ENCODE measurements around the gene BEND6. TPM values are rescaled to one million over a fixed set of nuclear protein-coding genes. Genes with fewer than 3 reads are reported as not detected.
"Not testable (repeated sequence)": the region's sequence is repeated elsewhere in the genome, so short reads cannot be mapped to it uniquely, and the experiment has no call there.

BEND6 gene
- polyA plus RNA-seq, 1 donor from 2014 or later: 8.6 TPM

DNA sequence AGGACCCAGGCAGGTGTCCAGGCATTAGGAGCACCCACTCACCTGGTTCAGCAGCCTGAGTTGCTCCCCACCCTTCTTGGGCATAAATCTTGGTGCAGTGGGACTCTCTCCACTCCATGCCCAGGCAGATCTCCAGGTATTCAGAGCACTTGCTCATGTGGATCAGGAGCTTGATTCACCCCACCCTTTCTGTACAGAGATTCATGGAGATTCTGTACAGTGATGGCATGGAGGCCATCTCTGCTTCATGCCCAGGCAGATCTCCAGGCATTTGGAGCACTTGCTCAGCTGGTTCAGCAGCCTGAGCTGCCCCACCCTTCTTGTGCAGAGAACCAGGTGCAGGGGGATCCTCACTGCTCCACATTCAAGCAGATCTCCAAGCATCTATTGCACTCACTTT is 44.1 kb downstream of the BEND6 start:
- H2AFZ ChIP-seq (ENCODE audit: low read depth, low read length): no peak overlapping the region
- no peaks in the 10 kb centered on the region for H3K36me3 ChIP-seq (ENCODE audit: insufficient read depth, low read length)
- H4K20me1 ChIP-seq (ENCODE audit: insufficient read depth): no peaks in the 10 kb centered on the region
- no peaks in the 10 kb centered on the region for H3K9me3 ChIP-seq (ENCODE audit: low read length)
- no peaks in the 10 kb centered on the region for H3F3A ChIP-seq (ENCODE audit: insufficient read depth, low read length, poor library complexity, severe bottlenecking)
- H3K4me2 ChIP-seq (ENCODE audit: low read length): no peak overlapping the region
- no peak overlapping the region for H3K9ac ChIP-seq (ENCODE audit: low read length)
- TF ChIP-seq, protein P1, sequence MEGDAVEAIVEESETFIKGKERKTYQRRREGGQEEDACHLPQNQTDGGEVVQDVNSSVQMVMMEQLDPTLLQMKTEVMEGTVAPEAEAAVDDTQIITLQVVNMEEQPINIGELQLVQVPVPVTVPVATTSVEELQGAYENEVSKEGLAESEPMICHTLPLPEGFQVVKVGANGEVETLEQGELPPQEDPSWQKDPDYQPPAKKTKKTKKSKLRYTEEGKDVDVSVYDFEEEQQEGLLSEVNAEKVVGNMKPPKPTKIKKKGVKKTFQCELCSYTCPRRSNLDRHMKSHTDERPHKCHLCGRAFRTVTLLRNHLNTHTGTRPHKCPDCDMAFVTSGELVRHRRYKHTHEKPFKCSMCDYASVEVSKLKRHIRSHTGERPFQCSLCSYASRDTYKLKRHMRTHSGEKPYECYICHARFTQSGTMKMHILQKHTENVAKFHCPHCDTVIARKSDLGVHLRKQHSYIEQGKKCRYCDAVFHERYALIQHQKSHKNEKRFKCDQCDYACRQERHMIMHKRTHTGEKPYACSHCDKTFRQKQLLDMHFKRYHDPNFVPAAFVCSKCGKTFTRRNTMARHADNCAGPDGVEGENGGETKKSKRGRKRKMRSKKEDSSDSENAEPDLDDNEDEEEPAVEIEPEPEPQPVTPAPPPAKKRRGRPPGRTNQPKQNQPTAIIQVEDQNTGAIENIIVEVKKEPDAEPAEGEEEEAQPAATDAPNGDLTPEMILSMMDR (IDR thresholded peaks at IDR 0.05; ENCODE audit: poor library complexity, severe bottlenecking): no peak
- TF ChIP-seq POLR2AphosphoS5 (IDR thresholded peaks at IDR 0.05) (no peak), MXI1 (conservative IDR thresholded peaks at IDR 0.05; ENCODE audit: poor library complexity, severe bottlenecking) (no peak), TAF1 (IDR thresholded peaks at IDR 0.05; ENCODE audit: low read depth) (no peak), EZH2 (IDR thresholded peaks at IDR 0.05; ENCODE audit: borderline replicate concordance, insufficient read depth, low read length, poor library complexity, severe bottlenecking) (no peak), EP300 (conservative IDR thresholded peaks at IDR 0.05; ENCODE audit: poor library complexity, severe bottlenecking) (no peak), SMC3 (conservative IDR thresholded peaks at IDR 0.05; ENCODE audit: poor library complexity) (no peak), RAD21 (conservative IDR thresholded peaks at IDR 0.05) (no peak)
- TF ChIP-seq, protein P2, sequence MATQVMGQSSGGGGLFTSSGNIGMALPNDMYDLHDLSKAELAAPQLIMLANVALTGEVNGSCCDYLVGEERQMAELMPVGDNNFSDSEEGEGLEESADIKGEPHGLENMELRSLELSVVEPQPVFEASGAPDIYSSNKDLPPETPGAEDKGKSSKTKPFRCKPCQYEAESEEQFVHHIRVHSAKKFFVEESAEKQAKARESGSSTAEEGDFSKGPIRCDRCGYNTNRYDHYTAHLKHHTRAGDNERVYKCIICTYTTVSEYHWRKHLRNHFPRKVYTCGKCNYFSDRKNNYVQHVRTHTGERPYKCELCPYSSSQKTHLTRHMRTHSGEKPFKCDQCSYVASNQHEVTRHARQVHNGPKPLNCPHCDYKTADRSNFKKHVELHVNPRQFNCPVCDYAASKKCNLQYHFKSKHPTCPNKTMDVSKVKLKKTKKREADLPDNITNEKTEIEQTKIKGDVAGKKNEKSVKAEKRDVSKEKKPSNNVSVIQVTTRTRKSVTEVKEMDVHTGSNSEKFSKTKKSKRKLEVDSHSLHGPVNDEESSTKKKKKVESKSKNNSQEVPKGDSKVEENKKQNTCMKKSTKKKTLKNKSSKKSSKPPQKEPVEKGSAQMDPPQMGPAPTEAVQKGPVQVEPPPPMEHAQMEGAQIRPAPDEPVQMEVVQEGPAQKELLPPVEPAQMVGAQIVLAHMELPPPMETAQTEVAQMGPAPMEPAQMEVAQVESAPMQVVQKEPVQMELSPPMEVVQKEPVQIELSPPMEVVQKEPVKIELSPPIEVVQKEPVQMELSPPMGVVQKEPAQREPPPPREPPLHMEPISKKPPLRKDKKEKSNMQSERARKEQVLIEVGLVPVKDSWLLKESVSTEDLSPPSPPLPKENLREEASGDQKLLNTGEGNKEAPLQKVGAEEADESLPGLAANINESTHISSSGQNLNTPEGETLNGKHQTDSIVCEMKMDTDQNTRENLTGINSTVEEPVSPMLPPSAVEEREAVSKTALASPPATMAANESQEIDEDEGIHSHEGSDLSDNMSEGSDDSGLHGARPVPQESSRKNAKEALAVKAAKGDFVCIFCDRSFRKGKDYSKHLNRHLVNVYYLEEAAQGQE (IDR thresholded peaks at IDR 0.05; ENCODE audit: borderline replicate concordance): no peak
- no peaks in the 10 kb centered on the region for H3K27me3 ChIP-seq (ENCODE audit: insufficient read depth, low read depth, low read length)
- H3K27ac ChIP-seq (ENCODE audit: low read length): no peak overlapping the region
- no peaks in the 10 kb centered on the region for H3K79me2 ChIP-seq (replicated peaks; ENCODE audit: insufficient read depth, low read length)
- H3K9me2 ChIP-seq (ENCODE audit: insufficient read depth, low read length): no peaks in the 10 kb centered on the region
- no peak overlapping the region for H3K4me3 ChIP-seq (ENCODE audit: low read length)

DNA sequence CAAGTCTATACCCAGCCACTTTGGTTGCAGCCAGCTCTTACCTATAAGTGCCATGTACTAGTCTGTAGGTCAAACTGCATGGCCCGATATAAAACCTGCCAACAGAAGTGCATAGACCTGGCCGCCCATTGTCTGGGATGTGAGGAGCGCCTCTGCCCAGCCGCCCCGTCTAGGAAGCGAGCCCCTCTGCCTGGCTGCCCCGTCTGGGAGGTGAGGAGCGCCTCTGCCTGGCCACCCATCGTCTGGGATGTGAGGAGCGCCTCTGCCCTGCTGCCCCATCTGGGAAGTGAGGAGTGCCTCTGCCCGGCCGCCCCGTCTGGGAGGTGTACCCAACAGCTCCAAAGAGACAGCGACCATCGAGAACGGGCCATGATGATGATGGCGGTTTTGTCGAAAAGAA is 44.8 kb downstream of the BEND6 start:
- H3F3A ChIP-seq (ENCODE audit: insufficient read depth, low read length, poor library complexity, severe bottlenecking); H3K9ac ChIP-seq (ENCODE audit: low read length); H3K9me2 ChIP-seq (ENCODE audit: insufficient read depth, low read length); H3K9me3 ChIP-seq (ENCODE audit: low read length); H3K36me3 ChIP-seq (ENCODE audit: insufficient read depth, low read length); H3K27me3 ChIP-seq (ENCODE audit: insufficient read depth, low read depth, low read length); H3K4me2 ChIP-seq (ENCODE audit: low read length); H3K27ac ChIP-seq (ENCODE audit: low read length); H3K79me2 ChIP-seq (replicated peaks; ENCODE audit: insufficient read depth, low read length); H2AFZ ChIP-seq (ENCODE audit: low read depth, low read length); H4K20me1 ChIP-seq (ENCODE audit: insufficient read depth); H3K4me3 ChIP-seq (ENCODE audit: low read length): not testable (repeated sequence)

DNA sequence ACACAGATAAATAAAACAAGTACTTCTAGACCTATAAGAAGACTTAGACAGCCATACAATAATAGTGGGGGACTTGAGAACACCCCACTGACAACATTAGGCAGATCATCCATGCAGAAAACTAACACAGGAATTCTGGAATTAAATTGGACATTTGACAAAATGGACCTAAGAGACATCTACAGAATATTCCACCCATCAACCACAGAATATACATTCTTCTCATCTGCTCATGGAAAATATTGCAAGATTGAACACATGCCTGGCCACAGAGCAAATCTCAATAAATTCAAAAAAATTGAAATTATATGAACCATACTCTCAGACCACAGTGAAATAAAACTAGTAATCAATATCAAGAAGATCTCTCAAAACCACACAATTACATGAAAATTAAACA is 47.3 kb downstream of the BEND6 start:
- Histone ChIP-seq H3K36me3 (ENCODE audit: insufficient read depth, low read length) (no peaks in the 10 kb centered on the region), H3K9ac (ENCODE audit: low read length) (no peak overlapping the region)
- no peak for TF ChIP-seq TAF1 (IDR thresholded peaks at IDR 0.05; ENCODE audit: low read depth)
- TF ChIP-seq, protein P1 (IDR thresholded peaks at IDR 0.05; ENCODE audit: poor library complexity, severe bottlenecking): no peak
- TF ChIP-seq EP300 (conservative IDR thresholded peaks at IDR 0.05; ENCODE audit: poor library complexity, severe bottlenecking): no peak
- no peak for TF ChIP-seq SMC3 (conservative IDR thresholded peaks at IDR 0.05; ENCODE audit: poor library complexity)
- TF ChIP-seq, protein P2 (IDR thresholded peaks at IDR 0.05; ENCODE audit: borderline replicate concordance): no peak
- no peak for TF ChIP-seq MXI1 (conservative IDR thresholded peaks at IDR 0.05; ENCODE audit: poor library complexity, severe bottlenecking)
- no peak for TF ChIP-seq RAD21 (conservative IDR thresholded peaks at IDR 0.05)
- no peak for TF ChIP-seq POLR2AphosphoS5 (IDR thresholded peaks at IDR 0.05)
- no peak for TF ChIP-seq EZH2 (IDR thresholded peaks at IDR 0.05; ENCODE audit: borderline replicate concordance, insufficient read depth, low read length, poor library complexity, severe bottlenecking)

More for the DNA sequence above, 47.3 kb downstream of the BEND6 start:
- H3K4me3 ChIP-seq (ENCODE audit: low read length): no peak overlapping the region
- H3K27me3 ChIP-seq (ENCODE audit: insufficient read depth, low read depth, low read length): no peaks in the 10 kb centered on the region
- no peaks in the 10 kb centered on the region for H3K9me2 ChIP-seq (ENCODE audit: insufficient read depth, low read length)
- H2AFZ ChIP-seq (ENCODE audit: low read depth, low read length): no peak overlapping the region
- H4K20me1 ChIP-seq (ENCODE audit: insufficient read depth): no peaks in the 10 kb centered on the region
- no peaks in the 10 kb centered on the region for H3F3A ChIP-seq (ENCODE audit: insufficient read depth, low read length, poor library complexity, severe bottlenecking)
- no peaks in the 10 kb centered on the region for H3K9me3 ChIP-seq (ENCODE audit: low read length)
- H3K27ac ChIP-seq (ENCODE audit: low read length): no peak overlapping the region
- no peak overlapping the region for H3K4me2 ChIP-seq (ENCODE audit: low read length)
- no peaks in the 10 kb centered on the region for H3K79me2 ChIP-seq (replicated peaks; ENCODE audit: insufficient read depth, low read length)

Data from neural cell (in vitro differentiated cells).